ENCODE data around the gene ZNF565.

DNA sequence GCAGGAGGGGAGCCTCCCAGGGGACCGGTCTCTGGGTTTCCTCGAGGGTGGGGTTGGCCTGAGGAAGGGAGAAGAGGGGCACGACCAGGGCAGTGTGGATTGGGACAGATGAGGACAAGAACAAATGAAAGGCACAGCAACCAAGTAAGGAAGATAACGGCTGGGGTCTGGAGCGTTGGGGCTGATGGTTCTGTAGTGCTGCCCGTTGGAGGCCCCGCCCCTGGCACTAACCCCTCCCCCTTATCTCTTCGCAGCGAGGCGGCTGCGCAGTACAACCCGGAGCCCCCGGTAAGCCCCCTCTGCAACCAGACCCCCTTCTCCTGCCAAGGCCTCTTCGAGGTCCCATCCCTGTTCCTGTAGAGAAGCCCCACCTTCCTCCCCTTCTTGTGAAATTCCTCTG, 72.4 kb downstream of the ZNF565 start:
- TF ChIP-seq TAF1 (IDR thresholded peaks at IDR 0.05; ENCODE audit: low read depth, low read length), result no peak
- TF ChIP-seq POLR2A (IDR thresholded peaks at IDR 0.05; ENCODE audit: low read depth, low read length), result no peak
- no peak for TF ChIP-seq POLR2AphosphoS5 (IDR thresholded peaks at IDR 0.05; ENCODE audit: low read depth, low read length)
- TF ChIP-seq SPI1 (IDR thresholded peaks at IDR 0.05; ENCODE audit: low read depth, low read length), result no peak
- TF ChIP-seq PAX5 (IDR thresholded peaks at IDR 0.05; ENCODE audit: insufficient read depth, low read length, severe bottlenecking), result no peak
- TF ChIP-seq POU2F2 (IDR thresholded peaks at IDR 0.05; ENCODE audit: low read depth, low read length), result no peak

All from GM12891 (cell line).